ENCODE data around the gene NPTX1.

The NPTX1 gene

DNA sequence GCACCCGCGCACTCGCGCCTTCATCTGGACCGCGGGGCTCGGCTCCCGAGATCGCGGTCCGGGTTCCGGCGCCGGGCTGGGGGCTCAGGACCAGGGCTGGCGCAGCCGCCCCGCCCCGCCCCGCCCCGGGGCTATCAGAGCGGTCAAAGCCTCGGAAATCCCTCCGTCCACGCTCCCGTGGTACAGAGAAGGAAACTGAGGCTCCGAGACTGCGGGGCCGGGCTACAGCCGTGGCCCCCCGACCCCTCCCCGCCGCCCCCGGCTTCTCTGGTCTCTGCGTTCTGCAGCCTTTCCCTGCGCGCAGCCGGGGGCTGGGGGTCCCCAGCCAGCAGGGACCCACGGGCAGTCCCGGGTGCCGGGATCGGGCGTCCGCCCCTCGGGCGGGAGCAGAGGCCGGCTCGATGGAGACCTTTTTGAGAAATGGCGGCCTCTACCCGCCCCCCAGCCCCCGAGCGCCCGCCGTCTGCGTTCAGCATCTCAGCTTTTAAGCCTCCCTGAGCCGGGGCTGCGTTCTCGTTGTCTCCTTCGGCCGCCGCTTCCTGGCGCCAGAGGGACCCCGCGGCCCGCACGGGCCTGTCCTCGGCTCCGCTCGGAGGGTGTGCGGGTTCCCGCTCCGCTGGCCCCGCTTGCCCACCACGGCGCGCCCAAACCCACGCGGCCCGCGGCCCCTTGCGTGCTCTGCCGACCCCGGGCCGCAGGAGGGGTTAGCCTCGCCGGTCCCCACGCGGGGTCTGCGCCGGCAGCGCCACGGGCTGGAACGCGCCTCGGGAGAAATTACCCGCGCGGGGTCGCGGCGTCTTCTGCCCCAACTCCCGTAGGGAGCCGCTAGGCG lies 1.5 kb upstream of the NPTX1 start:
- peak; percentile 62 for DNase-seq

DNA sequence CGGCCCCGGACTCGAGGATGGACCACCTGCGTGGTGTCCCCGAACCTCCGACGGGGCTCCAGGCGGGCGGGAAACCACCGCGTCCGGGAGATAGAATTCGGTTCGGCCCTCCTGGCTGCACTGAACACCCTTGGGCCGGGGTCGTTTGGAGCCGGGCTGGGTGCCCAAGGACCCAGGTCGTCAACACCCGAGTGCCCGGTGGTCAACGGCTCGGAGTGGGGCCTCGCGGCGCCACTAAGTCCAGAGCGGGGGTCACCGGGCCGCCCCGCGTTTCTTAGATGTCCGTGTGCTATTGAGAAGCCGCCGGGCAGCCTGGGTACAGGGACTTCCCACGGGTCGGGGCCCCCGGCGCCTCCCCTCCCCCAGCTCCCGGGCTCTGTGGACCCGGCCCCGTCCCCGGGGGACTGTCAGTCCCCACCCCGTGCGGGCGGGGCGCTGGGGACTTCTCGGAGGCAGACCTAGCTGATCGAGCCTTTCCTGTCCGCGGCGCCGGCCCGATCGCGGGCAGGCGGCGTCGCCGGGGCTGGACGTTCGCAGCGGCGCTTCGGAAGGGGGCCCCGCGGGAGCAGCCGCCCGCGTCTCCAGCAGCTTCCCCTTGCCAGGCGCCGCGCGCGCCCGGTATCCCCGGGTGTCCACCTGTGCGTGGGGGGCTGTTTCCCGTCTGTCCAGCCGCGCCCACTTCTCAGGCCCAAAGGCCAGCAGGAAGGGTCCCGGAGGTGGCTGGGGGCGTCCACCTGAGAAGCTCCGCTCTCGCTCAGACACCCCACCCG lies 655 bp upstream of the NPTX1 start:
- DNase-seq, result no peak

DNA sequence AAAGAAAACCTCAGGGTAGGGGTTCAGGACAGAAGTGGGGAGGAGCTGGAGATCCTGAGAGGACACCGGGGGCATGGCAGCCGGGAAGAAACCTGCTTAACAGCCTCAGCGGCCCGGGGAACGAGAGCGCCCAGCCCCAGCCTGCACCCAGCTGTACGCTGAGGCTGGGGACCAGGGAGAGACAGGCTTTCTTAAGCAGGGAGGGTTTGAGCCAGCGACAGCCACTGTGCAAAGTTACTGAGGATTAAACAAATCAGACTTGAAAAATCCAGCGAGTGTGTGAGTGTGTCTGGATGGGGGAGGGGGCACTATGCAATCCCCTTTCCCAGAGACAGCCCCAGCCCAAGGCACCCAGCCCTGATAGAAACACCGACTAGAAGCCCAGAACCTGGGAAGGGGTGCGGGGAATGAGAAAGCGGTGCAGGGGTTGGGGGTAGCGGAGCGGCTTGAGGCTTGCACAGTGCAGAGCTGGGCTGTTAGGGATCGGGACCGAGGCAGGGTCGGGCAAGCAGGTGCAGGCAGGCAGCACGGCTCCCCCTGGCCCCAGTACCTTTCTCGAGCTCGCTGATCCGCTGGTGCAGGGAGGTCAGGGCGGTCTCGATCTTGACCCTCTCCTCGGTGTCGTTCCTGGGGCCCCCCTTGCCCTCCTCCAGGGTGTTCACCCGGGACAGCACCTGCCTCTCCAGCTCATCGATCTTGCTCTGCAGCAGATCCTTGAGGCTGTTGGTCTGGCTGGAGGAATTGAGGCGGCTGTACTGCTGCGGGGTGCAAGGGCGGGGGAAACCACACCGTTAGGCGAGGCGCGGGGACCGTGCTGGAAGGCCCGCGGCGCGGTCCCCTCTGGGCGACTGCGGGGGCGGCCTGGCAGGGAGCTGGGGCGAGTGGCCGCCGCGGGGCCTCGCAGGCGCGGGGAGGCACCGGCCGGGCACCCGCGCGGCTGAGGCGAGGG lies 1.2 kb downstream of the NPTX1 start:
- DNase-seq, result no peak

DNA sequence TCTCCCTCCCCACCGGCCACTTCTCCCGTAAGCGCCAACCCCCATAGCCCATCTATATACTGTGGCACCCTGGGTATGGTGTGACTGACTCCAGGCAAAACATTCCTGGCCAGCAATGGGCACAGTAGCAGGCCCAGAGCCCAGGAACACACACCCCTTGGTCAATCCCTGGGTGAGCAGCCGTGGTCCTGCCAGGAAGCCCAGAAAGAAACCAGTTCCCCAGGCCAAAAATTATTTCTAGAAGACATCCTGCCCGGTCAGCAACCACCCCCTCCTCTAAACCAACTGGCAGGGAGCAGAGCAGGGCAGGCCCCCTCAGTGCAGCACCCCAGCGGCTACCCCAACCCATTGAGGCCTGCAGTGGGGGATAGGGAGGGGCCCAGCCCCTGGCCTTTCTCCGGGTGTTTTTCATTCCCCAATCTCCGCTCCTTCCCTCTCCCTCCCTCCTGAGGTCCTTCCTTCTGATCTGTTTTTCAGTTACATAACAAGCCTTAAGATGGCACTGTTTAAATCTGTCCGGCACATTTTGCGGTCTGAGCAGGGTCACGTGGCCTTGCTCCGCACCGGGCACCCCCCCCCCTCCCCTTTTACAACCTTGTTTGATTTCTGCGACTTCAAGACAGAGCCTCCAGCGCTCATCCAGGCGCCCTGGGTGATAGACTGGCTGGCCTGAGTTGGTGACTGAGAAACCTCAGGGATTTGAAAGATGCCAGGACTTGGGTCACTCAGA lies 2.0 kb downstream of the NPTX1 start:
- no peak for DNase-seq

DNA sequence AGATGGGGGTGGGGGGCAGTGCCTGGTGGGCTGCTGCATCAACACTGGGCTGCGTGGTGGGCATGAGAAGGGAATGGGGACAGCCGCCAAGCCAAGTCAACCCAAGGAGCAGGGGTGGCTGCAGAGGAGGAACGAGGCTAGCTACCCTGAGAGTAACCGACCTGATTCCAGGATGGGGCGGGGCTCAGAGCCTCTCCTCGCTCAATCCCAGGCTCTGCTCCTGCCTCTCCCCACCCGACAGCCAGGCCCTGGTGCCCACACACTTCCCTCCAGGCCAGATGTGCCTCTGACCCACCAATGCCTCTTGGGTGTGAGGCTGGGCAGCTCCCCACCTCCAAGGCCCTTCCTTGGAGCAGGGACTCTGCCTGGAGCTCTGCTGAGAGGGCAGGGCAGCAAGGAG lies 2.7 kb downstream of the NPTX1 start:
- DNase-seq, result no peak

DNA sequence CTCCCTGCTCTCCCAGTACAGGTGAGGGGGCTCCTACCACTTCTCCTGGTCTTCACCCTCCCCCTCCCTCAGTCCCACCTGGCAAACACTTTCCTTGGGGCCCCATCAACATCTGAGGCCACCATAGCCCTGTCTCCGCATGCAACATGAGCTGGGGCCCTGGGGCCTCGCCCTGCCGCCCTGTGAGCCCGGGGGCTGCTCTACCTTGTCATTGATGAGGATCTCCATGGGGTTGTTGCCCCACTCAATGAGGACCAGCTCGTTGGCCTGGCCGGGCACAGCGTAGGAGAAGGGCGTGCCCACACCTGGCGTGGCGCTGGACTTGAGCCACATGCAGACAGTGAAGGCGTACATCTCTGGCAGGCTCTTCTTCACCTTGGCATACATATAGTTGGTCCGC lies 3.4 kb downstream of the NPTX1 start:
- DNase-seq, result no peak

DNA sequence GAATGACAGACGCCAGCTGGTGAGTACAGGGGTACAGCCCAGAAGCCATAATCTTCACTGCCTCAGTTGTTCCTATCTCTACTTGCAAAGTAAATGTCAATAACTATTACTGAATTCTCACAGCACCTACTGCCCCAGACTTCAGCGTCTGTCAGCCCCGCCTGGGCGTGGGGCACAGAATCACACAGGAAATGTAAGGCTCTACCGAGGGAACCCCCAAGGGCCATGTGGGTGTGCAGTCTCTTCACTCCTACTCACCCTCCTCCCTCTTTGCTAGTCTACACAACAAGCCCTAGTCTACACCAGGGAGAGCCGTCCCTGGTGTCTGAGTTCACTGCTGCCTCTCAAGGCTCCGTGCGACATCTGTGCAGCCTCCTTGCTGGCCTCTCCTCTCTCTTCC lies 4.5 kb downstream of the NPTX1 start:
- no peak for DNase-seq

DNA sequence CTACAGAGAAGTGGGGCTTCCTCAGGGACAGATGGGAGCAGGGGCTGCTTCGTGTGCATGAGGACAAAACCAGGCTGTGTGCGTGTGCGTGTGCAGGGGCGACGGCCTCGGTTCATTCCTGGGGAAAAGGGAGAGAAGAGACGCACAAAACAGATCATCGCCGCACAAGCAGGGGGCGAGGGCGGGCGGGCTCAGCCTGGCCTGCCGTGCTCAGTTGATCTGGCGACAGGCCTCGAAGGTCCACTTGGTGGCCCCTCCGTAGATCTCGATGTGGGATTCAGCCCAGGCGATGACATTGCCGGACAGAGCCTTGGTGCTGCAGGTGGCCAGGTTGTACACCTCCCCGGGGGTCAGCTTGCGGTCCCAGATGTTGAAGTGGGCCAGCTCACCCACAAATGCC lies 5.8 kb downstream of the NPTX1 start:
- DNase-seq, result no peak

DNA sequence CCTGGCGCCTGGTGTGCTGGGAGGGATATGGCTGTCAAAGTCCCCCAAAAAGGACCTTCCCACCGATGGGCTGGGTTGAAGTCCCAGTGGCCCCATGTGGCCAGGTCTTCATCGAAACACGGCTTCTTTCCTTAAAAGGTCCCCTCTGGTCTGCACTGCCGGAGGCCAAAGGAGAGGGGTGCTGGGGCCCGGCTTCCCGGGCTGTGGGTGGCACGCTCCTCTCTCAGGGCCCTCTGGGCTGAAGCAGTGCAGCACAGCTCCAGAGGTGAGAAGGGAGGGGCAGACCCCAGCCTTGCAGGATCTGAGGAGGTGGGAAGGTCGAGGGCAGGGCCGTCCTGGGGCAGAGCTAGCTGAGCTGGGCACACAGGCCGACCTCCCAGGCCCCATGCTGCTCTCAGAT lies 6.7 kb downstream of the NPTX1 start:
- DNase-seq, result no peak

DNA sequence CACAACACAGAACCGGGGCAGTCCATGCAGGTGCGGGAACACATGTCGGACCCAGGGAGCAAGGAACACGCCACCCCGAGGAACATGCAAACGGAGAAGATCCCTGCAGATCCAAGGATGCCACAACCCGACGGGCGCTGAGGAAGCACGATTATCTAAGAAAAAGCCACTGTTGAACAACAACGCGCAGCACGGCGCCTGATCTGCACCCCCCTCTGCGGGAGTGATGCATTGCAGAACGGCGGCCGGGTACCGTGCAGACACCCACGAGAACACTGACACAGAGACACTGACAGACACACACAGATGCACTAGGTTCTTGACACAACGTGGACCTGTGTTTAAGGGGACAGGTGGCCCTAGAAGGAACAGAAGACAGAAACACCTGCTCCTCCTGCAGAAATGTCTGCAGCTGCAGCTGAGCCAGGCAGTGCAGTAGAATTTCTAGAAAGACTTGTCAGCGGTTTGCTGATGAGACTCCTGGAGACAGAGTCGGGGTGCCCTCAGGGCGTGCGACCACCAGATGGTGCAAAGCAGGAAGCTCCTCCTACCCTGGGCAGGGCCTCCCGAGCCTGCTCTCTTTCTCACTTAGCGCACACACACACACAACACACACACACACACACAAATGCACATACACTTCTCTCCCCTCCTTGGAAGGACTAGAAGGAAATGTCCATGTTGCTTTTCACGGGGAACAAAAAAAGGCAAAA lies 7.5 kb downstream of the NPTX1 start:
- DNase-seq, result no peak

DNA sequence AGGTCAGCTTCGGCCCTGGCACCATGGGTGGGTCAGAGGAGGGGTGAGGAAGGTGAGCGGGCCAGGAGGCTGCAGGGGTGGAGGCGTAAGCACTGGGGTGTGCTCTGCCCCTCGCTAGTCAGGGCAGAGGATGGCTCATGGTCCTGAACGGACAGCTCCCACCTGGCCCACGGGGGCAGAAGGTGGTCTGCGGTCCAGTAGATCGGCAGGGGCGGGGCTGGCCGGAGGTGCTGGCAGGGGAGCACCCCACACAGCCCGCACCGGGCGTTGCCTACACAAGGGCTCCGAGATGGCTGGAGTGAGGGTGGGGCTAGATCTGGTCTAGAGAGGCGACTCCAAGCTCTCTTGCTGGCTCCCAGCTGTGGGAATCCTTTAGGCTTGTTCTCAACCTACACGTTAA lies 8.2 kb downstream of the NPTX1 start:
- DNase-seq, result no peak

DNA sequence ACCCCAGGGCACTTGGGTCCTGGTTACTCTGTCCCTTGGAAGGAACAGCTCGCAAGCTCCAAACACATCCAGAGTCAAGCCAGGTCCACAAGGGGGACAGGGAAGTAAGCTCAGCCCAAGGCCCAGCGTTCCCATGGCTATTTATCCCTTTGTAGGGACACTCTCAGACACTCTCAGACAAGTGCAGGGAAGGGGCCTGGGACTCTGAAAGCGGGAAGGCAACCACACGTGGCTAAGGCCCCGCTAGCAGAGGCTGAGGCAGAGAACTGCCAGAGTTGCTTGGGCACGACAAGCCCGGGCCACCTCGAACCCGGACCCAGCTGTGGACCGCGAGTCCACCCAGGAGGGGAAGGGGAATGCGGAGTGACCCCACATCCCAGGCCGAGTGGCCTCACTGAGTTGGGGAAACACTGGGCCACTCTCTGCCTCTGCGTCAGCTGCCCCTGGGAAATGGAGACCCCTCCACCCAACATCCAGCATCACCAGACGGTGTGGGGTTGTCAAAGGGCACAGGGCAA lies 10.2 kb downstream of the NPTX1 start:
- no peak for DNase-seq

DNA sequence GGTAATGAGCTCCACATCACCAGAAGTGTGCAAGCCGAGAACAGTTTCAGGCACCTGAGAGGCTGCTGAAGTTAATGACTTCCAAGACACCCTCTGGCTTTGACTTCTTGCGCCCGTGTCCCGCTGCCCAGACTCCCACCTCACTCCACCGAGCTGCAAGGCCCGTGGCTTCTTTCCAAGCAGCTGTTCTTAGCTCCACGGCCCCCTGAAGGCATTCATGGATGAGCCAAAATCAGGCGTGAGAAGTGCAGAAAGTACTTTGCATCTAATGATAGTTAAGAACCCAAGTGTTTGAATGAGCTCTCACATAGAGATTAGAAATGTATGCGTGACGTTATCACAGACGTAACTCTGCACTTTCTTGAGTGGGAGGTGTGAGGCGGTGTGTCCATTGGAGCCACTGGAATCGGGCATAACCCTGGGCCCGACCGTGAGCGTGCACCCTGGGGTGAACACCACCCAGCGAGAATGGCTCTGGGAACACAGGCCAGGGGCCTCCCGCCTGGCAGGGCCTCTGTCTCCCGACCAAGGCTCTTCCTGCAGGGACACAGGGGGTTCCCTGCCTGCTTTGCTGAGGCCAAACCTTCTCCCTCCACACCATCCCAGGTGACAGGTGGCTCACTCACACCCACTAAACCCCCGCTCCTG lies 11.0 kb downstream of the NPTX1 start:
- DNase-seq, result no peak

DNA sequence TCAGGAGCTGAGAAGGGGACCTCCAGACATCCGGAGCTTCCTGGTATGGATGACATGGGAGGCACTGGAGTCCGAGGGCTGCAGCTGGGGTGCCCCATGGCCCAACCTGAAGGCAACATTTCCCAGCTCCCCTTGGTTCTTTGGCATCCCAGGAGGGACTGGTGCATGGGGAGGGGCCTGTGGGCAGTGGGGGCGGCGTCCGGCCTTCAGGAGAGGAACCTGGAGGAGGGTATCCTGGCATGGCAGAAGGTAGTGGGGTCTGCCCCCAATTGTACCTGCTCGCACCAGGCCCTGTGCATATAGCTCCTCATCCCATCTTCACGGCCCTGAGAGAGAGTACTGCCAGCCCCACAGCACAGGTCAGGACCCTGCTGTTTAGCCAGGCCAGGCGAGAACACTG lies 11.9 kb downstream of the NPTX1 start:
- no peak for DNase-seq

DNA sequence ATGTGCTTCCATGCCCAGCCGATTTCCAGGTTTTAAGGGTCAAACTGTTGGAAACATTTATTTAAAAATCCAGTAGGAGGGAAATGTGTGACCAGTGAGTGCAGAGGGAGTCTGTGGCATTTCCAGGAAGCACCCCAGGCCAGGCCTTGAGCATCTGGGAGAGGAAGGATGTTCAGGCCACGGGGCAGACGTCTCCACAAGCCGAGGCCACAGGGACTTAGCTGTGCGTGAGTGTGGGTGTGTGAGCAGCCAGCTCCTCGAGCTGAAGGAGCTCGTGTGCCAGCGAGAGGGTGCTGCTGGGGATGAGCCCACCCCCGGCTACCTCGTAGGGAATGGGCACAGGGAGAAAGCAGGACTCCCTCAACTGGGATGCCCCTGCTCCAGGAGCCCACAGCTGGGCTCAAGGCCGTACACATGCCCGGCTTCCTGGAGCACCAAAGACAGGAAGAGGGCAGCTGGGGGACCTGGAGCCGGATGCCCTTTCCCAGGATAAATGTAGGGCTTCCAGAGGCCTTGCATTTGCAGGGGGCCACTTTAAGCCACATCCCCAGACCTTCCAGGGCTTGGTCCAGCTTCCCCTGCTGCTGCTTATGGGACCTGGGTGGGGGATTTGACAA lies 12.5 kb downstream of the NPTX1 start:
- no peak for DNase-seq

DNA sequence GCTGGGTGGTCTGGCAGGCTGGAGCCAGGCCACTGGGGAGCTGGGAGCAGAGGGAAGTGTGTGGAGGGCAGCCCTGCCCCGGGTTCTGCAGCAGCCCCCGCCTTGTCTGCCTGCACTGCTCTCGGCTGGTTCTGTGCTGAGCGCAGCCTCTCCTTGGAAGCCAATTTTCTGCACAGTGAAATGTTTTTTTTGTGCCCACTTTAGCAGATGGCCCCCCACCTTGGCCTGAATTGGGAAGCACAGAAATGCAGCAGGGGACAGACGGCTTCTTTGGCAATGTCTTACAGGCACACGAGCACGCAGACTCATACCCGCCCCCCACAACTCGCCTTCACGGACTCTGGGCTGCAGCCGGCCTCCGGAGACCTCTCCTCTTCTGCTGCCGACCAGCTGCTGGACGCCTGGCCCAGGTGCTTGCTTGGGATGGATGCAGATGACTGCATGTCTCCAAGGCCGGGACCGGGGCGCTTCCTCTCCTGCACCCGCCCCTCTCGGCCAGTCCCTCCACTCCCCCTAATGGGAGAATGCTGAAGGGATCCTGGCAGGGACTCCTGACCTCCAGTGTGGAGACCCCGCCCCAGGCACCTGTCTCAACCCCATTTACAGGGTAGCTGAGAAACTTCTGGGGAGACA lies 14.8 kb downstream of the NPTX1 start:
- DNase-seq, result no peak

DNA sequence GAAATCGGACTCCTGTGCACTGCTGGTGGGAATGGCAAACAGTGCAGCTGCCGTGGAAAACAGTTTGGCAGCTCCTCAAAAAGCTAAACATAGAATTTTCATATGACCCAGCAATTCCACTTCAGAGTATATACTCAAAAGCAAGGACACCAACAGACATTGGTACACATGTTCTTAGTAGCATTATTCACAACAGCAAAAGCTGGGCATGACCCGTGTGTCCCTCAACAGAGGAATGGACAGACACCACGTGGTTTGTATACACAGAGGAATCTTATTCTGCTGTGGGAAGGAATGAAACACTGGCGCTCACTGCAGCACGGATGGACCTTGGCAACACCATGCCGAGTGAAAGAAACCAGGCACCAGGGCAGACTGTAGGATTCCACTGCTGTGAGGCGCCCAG lies 16.0 kb downstream of the NPTX1 start:
- DNase-seq, result no peak

DNA sequence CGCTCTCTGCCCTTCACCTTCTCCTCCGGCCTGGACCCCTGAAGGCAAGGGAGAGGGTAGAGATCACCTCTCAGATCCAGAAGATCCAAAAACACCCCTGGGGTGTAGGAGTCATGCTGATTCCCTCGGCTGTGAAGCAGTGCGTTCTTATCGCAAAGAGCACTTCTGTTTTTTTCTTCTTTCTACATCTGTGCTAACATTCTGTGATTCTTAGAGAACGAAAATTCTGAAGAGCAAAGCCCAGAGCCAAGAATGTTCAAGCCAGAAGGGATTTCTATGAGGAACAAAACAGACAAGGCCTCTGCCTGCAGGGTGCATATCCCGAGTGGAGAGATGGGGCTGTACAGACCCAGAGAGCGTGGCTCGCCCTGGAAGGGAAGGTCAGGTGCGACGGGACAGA lies 17.2 kb downstream of the NPTX1 start:
- no peak for DNase-seq

DNA sequence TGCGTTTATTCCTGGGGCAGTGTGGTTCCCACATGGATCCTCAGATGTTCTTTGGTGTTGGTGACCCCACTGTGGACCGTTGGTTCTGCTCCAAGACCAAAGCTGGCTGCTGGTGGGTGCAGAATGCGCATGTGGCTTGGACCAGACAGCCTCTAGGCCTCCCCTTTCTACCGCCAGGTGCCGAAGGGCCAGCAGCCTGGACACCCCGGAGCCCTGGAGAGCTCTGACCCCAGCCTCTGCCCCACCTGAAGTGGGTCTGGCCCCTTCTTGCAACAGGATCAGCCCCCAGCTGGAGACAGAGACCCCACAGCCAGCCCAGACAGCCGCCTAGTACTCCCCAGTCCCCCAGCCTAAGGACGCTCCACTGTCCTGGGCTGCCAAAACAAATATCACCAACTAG lies 18.4 kb downstream of the NPTX1 start:
- DNase-seq, result no peak

DNA sequence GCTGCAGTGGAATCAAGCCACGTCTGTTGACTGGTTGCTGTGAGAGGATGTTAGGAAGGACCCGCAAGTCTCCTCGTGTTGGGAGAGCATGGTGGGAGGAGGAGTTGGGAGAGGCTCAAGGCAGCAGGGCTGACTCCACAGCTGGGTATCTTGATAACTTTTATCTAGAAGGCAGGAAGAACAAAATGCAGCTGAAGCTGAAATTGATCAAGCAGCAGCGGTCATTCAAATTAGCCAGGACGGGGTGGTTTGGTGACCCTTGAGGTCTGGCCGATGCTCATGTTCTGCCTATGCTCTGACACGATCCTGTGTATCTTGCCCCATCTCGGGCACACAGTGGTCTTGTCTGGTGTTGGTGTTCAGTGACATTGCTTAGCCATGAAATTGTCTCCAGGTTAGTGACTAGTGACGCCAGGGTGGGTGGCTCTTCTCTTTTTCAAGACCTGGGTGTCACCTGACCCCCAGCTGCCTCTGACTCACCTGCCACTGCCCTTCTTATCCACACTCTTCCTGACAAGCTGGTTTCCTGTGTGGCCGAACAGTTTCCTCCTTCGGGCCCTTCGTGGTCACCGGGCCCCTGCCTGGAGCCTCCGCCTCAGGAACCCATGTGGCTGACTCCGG lies 19.1 kb downstream of the NPTX1 start:
- DNase-seq, result no peak

Measured in stimulated activated CD8-positive, alpha-beta memory T cell treated with anti-CD3 and anti-CD28 coated beads, Interleukin-4, amount 100 ng/mL, for 48 hours (primary cell).